SK-N-SH (cell line): ENCODE data around the gene TMEM209. TPM values are rescaled to one million over a fixed set of nuclear protein-coding genes. Genes with fewer than 3 reads are reported as not detected.

Experiments
- CTCF ChIA-PET: fragments of 300-600, 350-600 bp; formaldehyde crosslinking; extraction: SDS; loops from one replicate; lab custom pipeline; 2021; lab: Yijun Ruan, JAX
- POLR2A ChIA-PET: fragments of 350-600 bp; sonication (Branson Sonifier 250); formaldehyde crosslinking; extraction: SDS; loops from one replicate; lab custom pipeline; 2020; ENCODE audit warnings: antibody characterized with exemption, inconsistent platforms; lab: Yijun Ruan, JAX
- DNase-seq: peaks from one replicate; pipeline ENCODE4 v3.0.0; 2012
- H2AFZ ChIP-seq: fragments of 200-600 bp; sonication (generic); 2 replicates; pipeline ENCODE4 v1.8.1; 2016; ENCODE audit warnings: antibody characterized with exemption, mild to moderate bottlenecking, low read depth
- H3F3A ChIP-seq: fragments of 200-600 bp; sonication (generic); replicated peaks from 2 replicates; pipeline ENCODE3; 2016; ENCODE audit warnings: antibody characterized with exemption, mild to moderate bottlenecking; ENCODE audit not compliant: insufficient read depth
- H3K27ac ChIP-seq, 2 experiments: fragments of 200-500 bp in 1 of 2; fragments of 200-600 bp in 1 of 2; sonication (Bioruptor generic) in 1 of 2; sonication (generic), shearing (Covaris generic) in 1 of 2; 2 replicates each; pipeline versions ENCODE4 v1.5.1 to v1.6.1; 2014 to 2016; ENCODE audit warnings: low read depth in 2 of 2, inconsistent platforms in 1 of 2, low read length in 1 of 2, mild to moderate bottlenecking in 1 of 2, mixed read lengths in 1 of 2
- H3K27me3 ChIP-seq: fragments of 200-600 bp; sonication (generic), shearing (Covaris generic); 2 replicates; pipeline ENCODE4 v1.6.1; 2016; ENCODE audit warnings: mixed run types; ENCODE audit not compliant: insufficient read depth
- H3K36me3 ChIP-seq, 2 experiments: fragments of 200-500 bp in 1 of 2; fragments of 200-600 bp in 1 of 2; sonication (Bioruptor generic) in 1 of 2; sonication (generic) in 1 of 2; replicated peaks in 1 of 2; 2 replicates each; pipeline versions ENCODE3 to v1.5.1; 2014 to 2016; ENCODE audit warnings: low read length in 1 of 2, mild to moderate bottlenecking in 1 of 2; ENCODE audit not compliant: insufficient read depth in 2 of 2, control insufficient read depth in 1 of 2
- H3K4me1 ChIP-seq, 2 experiments: fragments of 200-500 bp in 1 of 2; fragments of 200-600 bp in 1 of 2; sonication (Bioruptor generic) in 1 of 2; sonication (generic), shearing (Covaris generic) in 1 of 2; 2 replicates each; pipeline versions ENCODE4 v1.5.1 to v1.6.1; 2014 to 2016; ENCODE audit warnings: low read depth in 1 of 2, low read length in 1 of 2, mixed run types in 1 of 2; ENCODE audit not compliant: insufficient read depth in 2 of 2, control insufficient read depth in 1 of 2
- H3K4me2 ChIP-seq: fragments of 200-600 bp; sonication (generic), shearing (Covaris generic); 2 replicates; pipeline ENCODE4 v1.6.1; 2017; ENCODE audit warnings: mixed run types
- H3K4me3 ChIP-seq, 2 experiments: fragments of 200-500 bp in 1 of 2; fragments of 200-600 bp in 1 of 2; sonication (Bioruptor generic) in 1 of 2; sonication (generic), shearing (Covaris generic) in 1 of 2; 2 replicates each; pipeline versions ENCODE4 v1.5.1 to v1.8.1; 2014 to 2016; ENCODE audit warnings: low read depth in 2 of 2, inconsistent platforms in 1 of 2, low read length in 1 of 2, mild to moderate bottlenecking in 1 of 2, mixed read lengths in 1 of 2, moderate library complexity in 1 of 2
- H3K79me2 ChIP-seq: fragments of 200-600 bp; sonication (generic); 2 replicates; pipeline ENCODE4 v1.8.1; 2017; ENCODE audit warnings: mild to moderate bottlenecking; ENCODE audit not compliant: insufficient read depth
- H3K9ac ChIP-seq: fragments of 200-600 bp; sonication (generic); 2 replicates; pipeline ENCODE4 v1.6.1; 2017; ENCODE audit warnings: mixed run types
- H3K9me2 ChIP-seq: fragments of 200-600 bp; sonication (generic); 2 replicates; pipeline ENCODE4 v1.6.1; 2017; ENCODE audit warnings: mixed run types
- H3K9me3 ChIP-seq: fragments of 200-600 bp; sonication (generic); 2 replicates; pipeline ENCODE4 v1.6.1; 2017; ENCODE audit warnings: mixed run types, mild to moderate bottlenecking, moderate library complexity
- H4K20me1 ChIP-seq: fragments of 200-600 bp; sonication (generic); 2 replicates; pipeline ENCODE4 v1.6.1; 2017; ENCODE audit warnings: mild to moderate bottlenecking, mixed run types; ENCODE audit not compliant: insufficient read depth
- CHD2 ChIP-seq: fragments of 150-350 bp; IDR thresholded peaks from 2 replicates; pipeline ENCODE4 v1.6.1; 2018; ENCODE audit warnings: low read length; ENCODE audit not compliant: partially characterized antibody
- ELF1 ChIP-seq: IDR thresholded peaks from 2 replicates; pipeline ENCODE4 v1.4.0; 2012
- EP300 ChIP-seq, 2 experiments: IDR thresholded peaks; 2 replicates each; pipeline versions ENCODE4 v1.4.0 to v1.6.1; 2012; ENCODE audit warnings: borderline replicate concordance in 1 of 2, low read depth in 1 of 2, low read length in 1 of 2
- EZH2phosphoT487 ChIP-seq: fragments of 200-600 bp; sonication (generic); IDR thresholded peaks from 2 replicates; pipeline ENCODE4 v1.6.1; 2017; ENCODE audit warnings: low read depth, mixed run types, mild to moderate bottlenecking, antibody characterized with exemption, moderate library complexity, borderline replicate concordance
- FOXM1 ChIP-seq: IDR thresholded peaks from 2 replicates; pipeline ENCODE4 v1.4.0; 2012; ENCODE audit warnings: low read depth, mild to moderate bottlenecking
- GABPA ChIP-seq: IDR thresholded peaks from 2 replicates; pipeline ENCODE4 v1.4.0; 2012; ENCODE audit warnings: low read depth, mild to moderate bottlenecking
- GATA2 ChIP-seq: sonication (generic); formaldehyde crosslinking; IDR thresholded peaks from 2 replicates; pipeline ENCODE4 v1.5.0; 2020; ENCODE audit warnings: mild to moderate bottlenecking, missing genetic modification reagents
- JUND ChIP-seq: IDR thresholded peaks from 2 replicates; pipeline ENCODE4 v1.4.0; 2012
- MAX ChIP-seq: IDR thresholded peaks from 2 replicates; pipeline ENCODE4 v1.4.0; 2012; ENCODE audit warnings: low read depth
- NFIC ChIP-seq: IDR thresholded peaks from 2 replicates; pipeline ENCODE4 v1.4.0; 2012; ENCODE audit warnings: borderline replicate concordance
- NRF1 ChIP-seq: IDR thresholded peaks from 2 replicates; pipeline ENCODE4 v1.6.1; 2012; ENCODE audit warnings: low read depth, mild to moderate bottlenecking, low read length
- POLR2AphosphoS5 ChIP-seq: IDR thresholded peaks from 2 replicates; pipeline ENCODE4 v1.6.1; 2012; ENCODE audit warnings: low read depth, low read length
- RCOR1 ChIP-seq: fragments of 150-350 bp; IDR thresholded peaks from 2 replicates; pipeline ENCODE4 v1.6.1; 2017; ENCODE audit warnings: antibody characterized with exemption, low read length
- REST ChIP-seq: IDR thresholded peaks from 2 replicates; pipeline ENCODE4 v1.6.1; 2012; ENCODE audit warnings: mild to moderate bottlenecking, low read depth, low read length, moderate library complexity
- RXRA ChIP-seq: IDR thresholded peaks from 2 replicates; pipeline ENCODE4 v1.4.0; 2012; ENCODE audit warnings: low read depth, mild to moderate bottlenecking, borderline replicate concordance
- SIN3A ChIP-seq: IDR thresholded peaks from 2 replicates; pipeline ENCODE4 v1.6.1; 2012; ENCODE audit warnings: low read depth, mild to moderate bottlenecking, low read length, moderate library complexity, borderline replicate concordance
- SMC3 ChIP-seq: IDR thresholded peaks from 2 replicates; pipeline ENCODE4 v1.6.1; 2012; ENCODE audit warnings: low read depth, low read length, improper control_type of control experiment
- TEAD4 ChIP-seq: IDR thresholded peaks from 2 replicates; pipeline ENCODE4 v1.4.0; 2012; ENCODE audit warnings: mild to moderate bottlenecking, borderline replicate concordance; ENCODE audit not compliant: insufficient read depth
- USF2 ChIP-seq: fragments of 150-350 bp; IDR thresholded peaks from 2 replicates; pipeline ENCODE4 v1.6.1; 2017; ENCODE audit warnings: antibody characterized with exemption, low read length, low read depth, borderline replicate concordance
- YY1 ChIP-seq: IDR thresholded peaks from 2 replicates; pipeline ENCODE4 v1.4.0; 2012; ENCODE audit warnings: low read depth, mild to moderate bottlenecking
- polyA plus RNA-seq, 3 experiments: library from polyadenylated mRNA; depleted of rRNA; stranded (reverse); fragments of >200 nt; gene quantifications; 2 replicates each; pipeline ENCODE4 v1.2.3, GENCODE V29; 2012

TMEM209 gene
- polyA plus RNA-seq, 1 of the 3 experiments (the other 2 are of a cell fraction): 14.9 TPM

- CTCF ChIA-PET: interaction anchor here (1.1 to 2.9 kb wide), 2 partner anchors 136 to 231 kb away, joined by 3 to 10 read pairs; no protein-coding TSS in a partner anchor
- Histone ChIP-seq H3K79me2 (peaks cover 15% of the 10 kb centered on the region; the same call in 1 of the 2 replicates), H3K9me2 (no peaks in the 10 kb centered on the region), H3K9me3 (no peaks in the 10 kb centered on the region), H2AFZ (peak within 1 kb of the TSS; percentile 65), H3K4me2 (no peak within 1 kb of the TSS), H3F3A (peaks cover 30% of the 10 kb centered on the region), H3K27ac (peak within 1 kb of the TSS in 1 of 2 experiments; percentile 30; a peak in 1 of 4 replicates), H3K4me3 (no peak within 1 kb of the TSS), H3K4me1 (peaks cover 0 to 8% of the 10 kb centered on the region in 2 experiments; a peak in 2 of 4 replicates), H3K27me3 (no peaks in the 10 kb centered on the region), H3K36me3 (peaks cover 9 to 11% of the 10 kb centered on the region in 2 experiments), H3K9ac (no peak within 1 kb of the TSS), H4K20me1 (no peaks in the 10 kb centered on the region)
- DNase-seq: no peak
- POLR2A ChIA-PET: no interaction called here
- TF ChIP-seq FOXM1 (no peak), SMC3 (no peak), RXRA (no peak), RCOR1 (no peak), USF2 (no peak), TEAD4 (no peak), REST (no peak), GABPA (no peak), NFIC (no peak), MAX (no peak), POLR2AphosphoS5 (no peak), NRF1 (no peak), ELF1 (no peak), EP300 (IDR thresholded peaks at IDR 0.05; ENCODE audit: borderline replicate concordance in 1 of 2, low read depth in 1 of 2, low read length in 1 of 2) (no peak), GATA2 (CRISPR knock-in tag) (no peak), SIN3A (no peak), EZH2phosphoT487 (no peak), JUND (no peak), CHD2 (no peak), YY1 (no peak)
These were observed 2.4 kb upstream of the TMEM209 start, which contains the start of gene SSMEM1 for GRCh38 chr7:130207642-130208041. Gene SSMEM1 (plus strand): TSS chr7:130207860. CDS start chr7:130207911, 51 bp downstream.
